ENCODE results near the gene ATP6V0A1.
"Not testable (repeated sequence)": the region's sequence is repeated elsewhere in the genome, so short reads cannot be mapped to it uniquely, and the experiment has no call there.

The ATP6V0A1 gene

GRCh38 chr17:42541041-42541833 is 82.6 kb downstream of the ATP6V0A1 start:
- no peak for DNase-seq (ENCODE audit: low spot score)

GRCh38 chr17:42543190-42544079 is 84.8 kb downstream of the ATP6V0A1 start:
- no peak for DNase-seq (ENCODE audit: low spot score)

- no peak for DNase-seq (ENCODE audit: low spot score)
Measured at GRCh38 chr17:42544874-42545283, 86.2 kb downstream of the ATP6V0A1 start.

GRCh38 chr17:42545755-42546505 is 87.3 kb downstream of the ATP6V0A1 start:
- not testable (repeated sequence) for DNase-seq (ENCODE audit: low spot score)

GRCh38 chr17:42547001-42547461 is 88.4 kb downstream of the ATP6V0A1 start:
- DNase-seq (ENCODE audit: low spot score), result no peak

- no peak for DNase-seq (ENCODE audit: low spot score)
Measured at GRCh38 chr17:42547698-42548069, 89.0 kb downstream of the ATP6V0A1 start.

- DNase-seq (ENCODE audit: low spot score), result peak; percentile 60
Measured at GRCh38 chr17:42548070-42548837, 89.6 kb downstream of the ATP6V0A1 start.

- no peak for DNase-seq (ENCODE audit: low spot score)
Measured at GRCh38 chr17:42548993-42549755, 90.5 kb downstream of the ATP6V0A1 start.

GRCh38 chr17:42552736-42553135 is 94.1 kb downstream of the ATP6V0A1 start, which contains the start of gene HSD17B1:
Gene HSD17B1, plus strand, starts transcription at chr17:42552923. Its CDS starts 11 bp downstream, at chr17:42552934.
- not testable (repeated sequence) for DNase-seq (ENCODE audit: low spot score)

- no peak for DNase-seq (ENCODE audit: low spot score)
Measured at GRCh38 chr17:42553161-42553818, 94.6 kb downstream of the ATP6V0A1 start.

- DNase-seq (ENCODE audit: low spot score), result no peak
Measured at GRCh38 chr17:42553866-42554249, 95.2 kb downstream of the ATP6V0A1 start.

GRCh38 chr17:42554250-42555121 is 95.8 kb downstream of the ATP6V0A1 start:
- DNase-seq (ENCODE audit: low spot score), result no peak

GRCh38 chr17:42555122-42555622 is 96.5 kb downstream of the ATP6V0A1 start:
- no peak for DNase-seq (ENCODE audit: low spot score)

- DNase-seq (ENCODE audit: low spot score), result not testable (repeated sequence)
Measured at GRCh38 chr17:42555961-42556617, 97.4 kb downstream of the ATP6V0A1 start.

- DNase-seq (ENCODE audit: low spot score), result no peak
Measured at GRCh38 chr17:42559075-42559474, 100.4 kb downstream of the ATP6V0A1 start.

GRCh38 chr17:42560246-42560645 is 101.6 kb downstream of the ATP6V0A1 start:
- no peak for DNase-seq (ENCODE audit: low spot score)

- peak; percentile 95 for DNase-seq (ENCODE audit: low spot score)
Measured at GRCh38 chr17:42561897-42562387, 103.3 kb downstream of the ATP6V0A1 start, which contains the start of gene COASY. Gene COASY, plus strand, starts transcription at chr17:42562148. Its CDS starts 475 bp downstream, at chr17:42562623.

All from hematopoietic multipotent progenitor cell treated with erythropoietin and hydrocortisone succinate and interleukin-3 and kit ligand, for 15 days (in vitro differentiated cells).